HepG2 (cell line): Measurements from ENCODE around the gene TOM1L2. TPM values are rescaled to one million over a fixed set of nuclear protein-coding genes. Genes with fewer than 3 reads are reported as not detected.

ENCODE experiments used
- DRAP1 ChIP-seq: IDR thresholded peaks from 2 replicates; pipeline ENCODE4 v1.6.1; 2016; ENCODE audit warnings: missing genetic modification reagents, missing compliant biosample characterization
- E2F5 ChIP-seq: sonication (generic); formaldehyde crosslinking; conservative IDR thresholded peaks from 2 replicates; pipeline ENCODE4 v1.4.0; 2020; ENCODE audit warnings: missing genetic modification reagents
- FOXO1 ChIP-seq: sonication (generic); formaldehyde crosslinking; IDR thresholded peaks from 2 replicates; pipeline ENCODE4 v1.4.0; 2020; ENCODE audit warnings: missing genetic modification reagents
- GABPB1 ChIP-seq: IDR thresholded peaks from 2 replicates; pipeline ENCODE4 v1.6.1; 2016; ENCODE audit warnings: mild to moderate bottlenecking, missing genetic modification reagents, moderate library complexity, missing compliant biosample characterization
- HES4 ChIP-seq: sonication (generic); formaldehyde crosslinking; IDR thresholded peaks from 2 replicates; pipeline ENCODE4 v1.9.0; 2021; ENCODE audit warnings: mild to moderate bottlenecking, missing genetic modification reagents, borderline replicate concordance
- KAT8 ChIP-seq: IDR thresholded peaks from 2 replicates; pipeline ENCODE4 v1.6.1; 2016; ENCODE audit warnings: missing genetic modification reagents, missing compliant biosample characterization
- MAFK ChIP-seq, 2 experiments: IDR thresholded peaks in 1 of 2; conservative IDR thresholded peaks in 1 of 2; 2 replicates each; pipeline ENCODE4 v1.6.1; 2011; ENCODE audit warnings: improper control_type of control experiment in 2 of 2, low read length in 2 of 2
- MLX ChIP-seq: IDR thresholded peaks from 2 replicates; pipeline ENCODE4 v1.6.1; 2016
- PTBP1 ChIP-seq: fragments of 200-400 bp; formaldehyde crosslinking; IDR thresholded peaks from 2 replicates; pipeline ENCODE4 v1.6.1; 2018; ENCODE audit warnings: low read length, low read depth; ENCODE audit not compliant: poor library complexity, severe bottlenecking
- RARA ChIP-seq: IDR thresholded peaks from 2 replicates; pipeline ENCODE4 v1.6.1; 2016; ENCODE audit warnings: missing genetic modification reagents, missing compliant biosample characterization
- SAFB2 ChIP-seq: sonication (generic); formaldehyde crosslinking; IDR thresholded peaks from 2 replicates; pipeline ENCODE4 v1.5.1; 2020; ENCODE audit warnings: missing genetic modification reagents, low read depth, mild to moderate bottlenecking, borderline replicate concordance
- SP1 ChIP-seq, 2 experiments: fragments of 450-650 bp in 1 of 2; sonication (generic) in 1 of 2; formaldehyde crosslinking in 1 of 2; IDR thresholded peaks; 2 replicates each; pipeline versions ENCODE4 v1.4.0 to v1.6.1; 2016 to 2020; ENCODE audit warnings: missing genetic modification reagents in 1 of 2
- STAT6 ChIP-seq: sonication (generic); formaldehyde crosslinking; IDR thresholded peaks from 2 replicates; pipeline ENCODE4 v1.4.0; 2020; ENCODE audit warnings: missing genetic modification reagents, mild to moderate bottlenecking, borderline replicate concordance
- YY1 ChIP-seq: IDR thresholded peaks from 2 replicates; pipeline ENCODE4 v1.6.1; 2011; ENCODE audit warnings: low read length, low read depth, moderate library complexity, mild to moderate bottlenecking; ENCODE audit not compliant: insufficient read depth, insufficient replicate concordance
- ZFAT ChIP-seq: sonication (generic); formaldehyde crosslinking; conservative IDR thresholded peaks from 2 replicates; pipeline ENCODE4 v1.8.1; 2023; ENCODE audit warnings: missing genetic modification reagents, inconsistent platforms
- ZFP62 ChIP-seq: sonication (generic); formaldehyde crosslinking; IDR thresholded peaks from 2 replicates; pipeline ENCODE4 v1.4.0; 2020; ENCODE audit warnings: missing genetic modification reagents
- ZNF143 ChIP-seq: sonication (generic); formaldehyde crosslinking; IDR thresholded peaks from 2 replicates; pipeline ENCODE4 v1.4.0; 2020; ENCODE audit warnings: missing genetic modification reagents
- ZNF225 ChIP-seq: sonication (generic); formaldehyde crosslinking; IDR thresholded peaks from 2 replicates; pipeline ENCODE4 v1.4.0; 2020; ENCODE audit warnings: mild to moderate bottlenecking, missing genetic modification reagents
- ZNF282 ChIP-seq: fragments of 450-650 bp; IDR thresholded peaks from 2 replicates; pipeline ENCODE4 v1.6.1; 2018; ENCODE audit not compliant: partially characterized antibody
- ZNF431 ChIP-seq: sonication (generic); formaldehyde crosslinking; IDR thresholded peaks from 2 replicates; pipeline ENCODE4 v1.9.0; 2022; ENCODE audit warnings: missing genetic modification reagents, low read depth, mild to moderate bottlenecking, borderline replicate concordance
- ZNF513 ChIP-seq: sonication (generic); formaldehyde crosslinking; conservative IDR thresholded peaks from 2 replicates; pipeline ENCODE4 v1.5.0; 2020; ENCODE audit warnings: missing genetic modification reagents
- ZNF558 ChIP-seq: sonication (generic); formaldehyde crosslinking; IDR thresholded peaks from 2 replicates; pipeline ENCODE4 v1.9.0; 2022; ENCODE audit warnings: mild to moderate bottlenecking, missing genetic modification reagents, borderline replicate concordance
- polyA plus RNA-seq, 8 experiments: library from polyadenylated mRNA; depleted of rRNA in 3 of 8; stranded (reverse) in 7 of 8; unstranded in 1 of 8; fragments of >200 nt; fragmentation: Illumina TruSeq in 4 of 8; extraction: Trizol in 4 of 8; gene quantifications; 2 replicates each; pipeline versions ENCODE4 v1.2.1 to v1.2.3, GENCODE V29; 2011 to 2016; ENCODE audit warnings: low read depth in 4 of 8, missing spikeins in 1 of 8, mixed read lengths in 1 of 8; ENCODE audit not compliant: insufficient read depth in 1 of 8
- total RNA-seq, 5 experiments: library from RNA; depleted of rRNA; stranded (reverse); fragments of >200 nt; fragmentation: Illumina TruSeq; extraction: Trizol; gene quantifications; 2 replicates each; pipeline ENCODE4 v1.2.3, GENCODE V29; 2016; ENCODE audit warnings: low read depth in 1 of 5

Gene TOM1L2
- total and polyA plus RNA-seq, 2 of the 13 experiments (the other 11 are each of a cell fraction or from before 2014, with no cell fraction given), result 4.7 to 7.4 TPM

- no peak for TF ChIP-seq ZNF282
- TF ChIP-seq E2F5 (CRISPR knock-in tag), result no peak
- TF ChIP-seq DRAP1 (CRISPR knock-in tag), result no peak
- TF ChIP-seq FOXO1 (CRISPR knock-in tag), result no peak
- TF ChIP-seq STAT6 (CRISPR knock-in tag), result no peak
- no peak for TF ChIP-seq MAFK (conservative IDR thresholded peaks at IDR 0.05 in 1 of 2, IDR thresholded peaks at IDR 0.05 in 1 of 2; ENCODE audit: low read length in 2 of 2)
- TF ChIP-seq ZNF431 (CRISPR knock-in tag), result no peak
- TF ChIP-seq YY1, result peak; percentile 16
- no peak for TF ChIP-seq MLX
- TF ChIP-seq KAT8 (CRISPR knock-in tag), result no peak
- no peak; the same call in 1 of the 2 replicates for TF ChIP-seq ZNF225 (CRISPR knock-in tag)
- no peak for TF ChIP-seq ZFP62 (CRISPR knock-in tag)
- TF ChIP-seq ZNF143, result no peak
- no peak for TF ChIP-seq ZNF558 (CRISPR knock-in tag)
- no peak for TF ChIP-seq ZNF513 (CRISPR knock-in tag)
- TF ChIP-seq RARA (CRISPR knock-in tag), result no peak
- TF ChIP-seq SP1 (IDR thresholded peaks at IDR 0.05), result no peak
- no peak for TF ChIP-seq SP1 (CRISPR knock-in tag; IDR thresholded peaks at IDR 0.05)
- TF ChIP-seq HES4 (CRISPR knock-in tag), result no peak
- TF ChIP-seq SAFB2 (CRISPR knock-in tag), result no peak
- TF ChIP-seq PTBP1, result no peak
- peak; percentile 33; the same call in 1 of the 2 replicates for TF ChIP-seq GABPB1 (CRISPR knock-in tag)
- TF ChIP-seq ZFAT, result no peak
Measured at GRCh38 chr17:17859909-17860765, 112.1 kb downstream of the TOM1L2 start (continued).
